ENCODE results near the gene SHROOM1. TPM values are rescaled to one million over a fixed set of nuclear protein-coding genes. Genes with fewer than 3 reads are reported as not detected.
A peak's percentile ranks its signal among the peaks of the same experiment; 100 is the strongest.

SHROOM1 gene
- total and polyA plus RNA-seq, 8 donors = 5.3 to 264 (median 23.2) TPM

DNA sequence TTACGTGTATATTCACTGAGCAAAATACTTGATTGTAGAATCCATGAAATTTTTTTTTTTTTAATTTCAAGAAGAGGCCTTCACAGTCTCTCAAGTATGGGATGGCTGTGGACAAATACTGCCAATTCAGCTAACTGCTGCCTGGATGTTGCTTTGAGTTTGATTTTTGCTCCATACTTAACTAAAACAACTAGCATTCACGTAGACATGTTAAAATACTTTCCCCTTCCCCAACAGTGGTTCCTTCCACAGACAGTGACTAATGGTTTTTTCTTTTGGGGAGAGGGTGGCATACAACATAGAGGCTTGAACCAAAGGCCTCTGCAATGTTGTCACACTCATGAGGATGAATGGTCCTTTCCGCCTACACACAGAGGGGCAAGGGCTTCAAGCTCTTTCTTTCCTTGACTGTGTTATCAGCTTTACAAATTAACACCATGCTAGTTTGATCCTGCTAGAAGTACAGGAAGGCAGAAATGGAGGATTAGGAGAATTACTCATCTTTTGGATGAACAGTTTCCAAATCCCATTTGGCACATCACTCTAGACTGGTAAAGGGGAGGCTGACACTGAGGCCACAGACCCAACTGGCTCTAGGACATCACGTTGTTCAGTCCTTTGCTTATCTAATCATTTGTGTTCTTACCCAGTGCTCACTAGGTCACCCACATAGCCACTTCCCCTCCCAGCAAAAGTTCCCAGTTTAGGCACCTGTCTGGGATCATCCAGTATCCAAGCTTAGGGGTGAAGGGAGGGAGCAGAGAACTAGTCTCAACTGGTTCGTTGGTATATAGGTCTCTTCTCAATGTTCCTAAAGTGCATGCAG, 41.2 kb upstream of the SHROOM1 start:
- Histone ChIP-seq H3K36me3 (peaks cover 18 to 72% (median 66%) of the 10 kb centered on the region in 4 donors), H3K9me3 (no peaks in the 10 kb centered on the region), H3K27me3 (no peaks in the 10 kb centered on the region), H3K4me3 (no peak overlapping the region), H3K27ac (peak overlapping the region in 3 of 5 donors; percentile 58 to 69 (median 65)), H3K4me1 (peaks cover 19 to 50% (median 37%) of the 10 kb centered on the region in 4 donors)
- TF ChIP-seq EP300 (IDR thresholded peaks at IDR 0.05) (no peak), POLR2AphosphoS5 (IDR thresholded peaks at IDR 0.05) (no peak), POLR2A (IDR thresholded peaks at IDR 0.05) (no peak)
- TF ChIP-seq, protein P1, sequence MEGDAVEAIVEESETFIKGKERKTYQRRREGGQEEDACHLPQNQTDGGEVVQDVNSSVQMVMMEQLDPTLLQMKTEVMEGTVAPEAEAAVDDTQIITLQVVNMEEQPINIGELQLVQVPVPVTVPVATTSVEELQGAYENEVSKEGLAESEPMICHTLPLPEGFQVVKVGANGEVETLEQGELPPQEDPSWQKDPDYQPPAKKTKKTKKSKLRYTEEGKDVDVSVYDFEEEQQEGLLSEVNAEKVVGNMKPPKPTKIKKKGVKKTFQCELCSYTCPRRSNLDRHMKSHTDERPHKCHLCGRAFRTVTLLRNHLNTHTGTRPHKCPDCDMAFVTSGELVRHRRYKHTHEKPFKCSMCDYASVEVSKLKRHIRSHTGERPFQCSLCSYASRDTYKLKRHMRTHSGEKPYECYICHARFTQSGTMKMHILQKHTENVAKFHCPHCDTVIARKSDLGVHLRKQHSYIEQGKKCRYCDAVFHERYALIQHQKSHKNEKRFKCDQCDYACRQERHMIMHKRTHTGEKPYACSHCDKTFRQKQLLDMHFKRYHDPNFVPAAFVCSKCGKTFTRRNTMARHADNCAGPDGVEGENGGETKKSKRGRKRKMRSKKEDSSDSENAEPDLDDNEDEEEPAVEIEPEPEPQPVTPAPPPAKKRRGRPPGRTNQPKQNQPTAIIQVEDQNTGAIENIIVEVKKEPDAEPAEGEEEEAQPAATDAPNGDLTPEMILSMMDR (IDR thresholded peaks at IDR 0.05) = no peak
- DNase-seq = no peak
- intact Hi-C loops (cut with DNase I; ENCODE audit: low total_unique reads) = no loop called here
- whole genome bisulfite sequencing, 5 donors = 74 to 86% (median 76%) methylated on average over 5 of the region's 5 CpGs

DNA sequence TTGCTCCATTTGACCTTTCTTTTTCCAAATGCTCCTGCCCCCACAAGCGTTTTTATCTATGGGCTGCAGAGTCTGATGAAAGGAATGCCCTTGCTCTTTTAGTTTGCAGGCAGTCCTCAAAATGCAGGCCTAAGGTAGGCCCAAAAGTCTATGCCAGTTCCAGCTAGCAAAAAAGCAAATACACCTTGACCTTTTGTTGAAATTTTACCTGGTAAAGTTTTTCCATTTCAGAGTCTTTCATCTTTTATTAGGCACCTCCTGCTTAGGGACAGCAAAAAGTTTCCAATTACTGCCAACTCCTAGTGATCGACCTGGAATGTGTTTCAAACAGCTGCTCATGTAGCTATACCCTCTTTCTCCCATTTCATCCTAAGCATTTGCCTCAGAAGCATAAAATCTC, 40.4 kb upstream of the SHROOM1 start:
- H3K27me3 ChIP-seq = no peaks in the 10 kb centered on the region
- no peaks in the 10 kb centered on the region for H3K9me3 ChIP-seq
- intact Hi-C loops (cut with DNase I; ENCODE audit: low total_unique reads) = no loop called here
- peak overlapping the region in 1 of 5 donors; percentile 65 for H3K27ac ChIP-seq
- WGBS, 5 donors = 36 to 61% (median 44%) methylated on average over 2 of the region's 2 CpGs
- no peak for DNase-seq
- peaks cover 18 to 70% (median 61%) of the 10 kb centered on the region in 4 donors for H3K36me3 ChIP-seq
- TF ChIP-seq POLR2A (IDR thresholded peaks at IDR 0.05) = no peak
- no peak for TF ChIP-seq POLR2AphosphoS5 (IDR thresholded peaks at IDR 0.05)
- TF ChIP-seq, protein P1 (IDR thresholded peaks at IDR 0.05) = no peak
- no peak for TF ChIP-seq EP300 (IDR thresholded peaks at IDR 0.05)
- H3K4me1 ChIP-seq = peaks cover 25 to 52% (median 36%) of the 10 kb centered on the region in 4 donors
- no peak overlapping the region for H3K4me3 ChIP-seq

DNA sequence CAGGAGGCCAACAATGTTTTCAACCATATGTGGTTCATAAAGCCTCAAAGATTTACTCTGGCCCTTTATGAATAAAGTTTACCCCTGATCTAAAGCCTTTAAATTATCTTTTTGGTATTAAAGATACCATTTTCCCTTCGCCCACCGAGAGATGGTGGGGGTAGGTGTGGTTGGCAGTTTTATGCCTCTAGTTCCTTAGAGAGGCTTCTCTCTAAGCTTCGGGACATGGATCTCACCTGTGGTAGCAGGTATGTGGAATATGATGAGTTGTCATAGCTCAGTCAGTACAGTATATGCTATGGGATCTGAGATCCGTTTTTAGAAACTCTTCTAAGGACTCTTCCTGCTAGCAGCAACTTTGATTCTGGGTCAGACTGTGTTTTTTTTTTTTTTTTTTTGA, 38.3 kb upstream of the SHROOM1 start:
- Histone ChIP-seq H3K9me3 (no peaks in the 10 kb centered on the region), H3K4me1 (peaks cover 25 to 54% (median 36%) of the 10 kb centered on the region in 4 donors), H3K36me3 (peaks cover 18 to 49% (median 48%) of the 10 kb centered on the region in 4 donors), H3K27me3 (no peaks in the 10 kb centered on the region), H3K4me3 (no peak overlapping the region), H3K27ac (no peak overlapping the region)
- intact Hi-C loops (cut with DNase I; ENCODE audit: low total_unique reads) = no loop called here
- no peak for TF ChIP-seq EP300 (IDR thresholded peaks at IDR 0.05)
- TF ChIP-seq POLR2AphosphoS5 (IDR thresholded peaks at IDR 0.05) = no peak
- TF ChIP-seq, protein P1 (IDR thresholded peaks at IDR 0.05) = no peak
- no peak for TF ChIP-seq POLR2A (IDR thresholded peaks at IDR 0.05)
- 79 to 89% (median 86%) methylated on average over 4 of the region's 4 CpGs for WGBS, 5 donors
- DNase-seq = no peak

DNA sequence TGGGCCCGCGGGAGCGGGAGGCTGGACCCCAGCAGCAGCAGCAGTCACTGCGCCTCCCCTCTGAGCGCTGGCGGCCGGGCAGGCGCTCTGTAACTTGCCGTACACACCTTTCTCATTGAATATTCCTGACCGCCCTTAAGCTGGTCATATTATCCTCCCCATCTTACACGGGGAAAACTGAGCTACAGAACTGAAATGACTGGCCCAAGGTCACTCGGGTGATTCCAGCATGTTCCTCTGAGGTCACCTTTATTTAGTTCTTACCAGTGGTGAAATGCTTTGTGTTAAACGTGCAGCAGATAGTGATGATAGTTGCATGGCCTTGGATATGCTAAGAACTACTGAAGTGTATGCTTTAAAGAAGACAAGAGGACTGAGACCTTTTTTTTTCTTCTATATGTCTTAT, 36.6 kb upstream of the SHROOM1 start:
- peak overlapping the region; percentile 90 to 95 (median 93) for H3K27ac ChIP-seq
- intact Hi-C loops (cut with DNase I; ENCODE audit: low total_unique reads) = no loop called here
- DNase-seq = no peak
- peak overlapping the region; percentile 64 to 94 (median 80) for H3K4me3 ChIP-seq
- TF ChIP-seq POLR2AphosphoS5 (IDR thresholded peaks at IDR 0.05) (no peak), EP300 (IDR thresholded peaks at IDR 0.05) (no peak), POLR2A (IDR thresholded peaks at IDR 0.05) (no peak)
- TF ChIP-seq, protein P1 (IDR thresholded peaks at IDR 0.05) = no peak
- H3K4me1 ChIP-seq = peaks cover 12 to 36% (median 28%) of the 10 kb centered on the region in 4 donors
- H3K36me3 ChIP-seq = peaks cover 18 to 43% (median 40%) of the 10 kb centered on the region in 4 donors
- no peaks in the 10 kb centered on the region for H3K9me3 ChIP-seq
- 0 to 3% (median 1%) methylated on average over 5 to 13 of the region's 13 CpGs for WGBS, 5 donors
- no peaks in the 10 kb centered on the region for H3K27me3 ChIP-seq

All from stomach (tissue), 9 donors.